HepG2 (cell line): Measurements from ENCODE around the gene PCSK7. TPM values are rescaled to one million over a fixed set of nuclear protein-coding genes. Genes with fewer than 3 reads are reported as not detected.

ENCODE experiments used
- ATAC-seq: fragments of 200-7000 bp; cut with Tn5 transposase; 3 replicates; pipeline ENCODE4 v1.9.1; 2020; ENCODE audit warnings: mild to moderate bottlenecking, moderate library complexity
- BruUV-seq: library from RNA; stranded (reverse); fragments of 400-500 nt; replicated peaks from 2 replicates; lab custom pipeline; 2021; lab: Mats Ljungman, UMichigan
- CTCF ChIA-PET: fragments of 300-600 bp; formaldehyde crosslinking; extraction: SDS; loops from one replicate; lab custom pipeline; 2021; ENCODE audit warnings: low total read pairs, inconsistent platforms, low intra/inter-chr PET ratio; lab: Yijun Ruan, JAX
- POLR2A ChIA-PET: fragments of 350-600 bp; sonication (Branson Sonifier 250); formaldehyde crosslinking; loops from one replicate; lab custom pipeline; 2020; ENCODE audit warnings: antibody characterized with exemption, inconsistent platforms; lab: Yijun Ruan, JAX
- DNase-seq: peaks from one replicate; pipeline ENCODE4 v3.0.0-alpha.2; 2015; ENCODE audit warnings: low spot score
- FAIRE-seq: peaks from 3 replicates; lab custom pipeline; 2011; peaks lifted over from hg19 to GRCh38; lab: Jason Lieb, UNC
- H2AFZ ChIP-seq: one replicate; pipeline ENCODE4 v1.6.1; 2011; ENCODE audit warnings: low read length, inconsistent platforms
- H3K27ac ChIP-seq: fragments of 300-600 bp; 3 replicates; pipeline ENCODE4 v1.8.0; 2011; ENCODE audit warnings: mixed run types, mild to moderate bottlenecking, mixed read lengths, low read length, inconsistent platforms; ENCODE audit not compliant: insufficient read depth; ENCODE audit errors: extremely low read length
- H3K27me3 ChIP-seq, 2 experiments: fragments of 200-600 bp in 1 of 2; 2 replicates in 1 of 2; 3 replicates in 1 of 2; pipeline versions ENCODE4 v1.6.0 to v1.8.0; 2011; ENCODE audit warnings: low read length in 2 of 2, mild to moderate bottlenecking in 2 of 2, moderate library complexity in 2 of 2, inconsistent platforms in 1 of 2; ENCODE audit not compliant: insufficient read depth in 2 of 2, control insufficient read depth in 1 of 2
- H3K36me3 ChIP-seq, 2 experiments: fragments of 200-600 bp in 1 of 2; replicated peaks in 1 of 2; 2 replicates in 1 of 2; 3 replicates in 1 of 2; pipeline versions ENCODE4 v1.5.1 to v1.8.0; 2011; ENCODE audit warnings: low read length in 2 of 2, inconsistent platforms in 1 of 2; ENCODE audit not compliant: insufficient read depth in 2 of 2, control insufficient read depth in 1 of 2
- H3K4me1 ChIP-seq: 2 replicates; pipeline ENCODE4 v1.5.1; 2012; ENCODE audit warnings: low read length, inconsistent platforms; ENCODE audit not compliant: insufficient read depth
- H3K4me2 ChIP-seq: 2 replicates; pipeline ENCODE4 v1.6.0; 2011; ENCODE audit warnings: low read depth, low read length, inconsistent platforms
- H3K4me3 ChIP-seq, 3 experiments: fragments of 200-600 bp in 1 of 3; sonication (generic), shearing (Covaris generic) in 1 of 3; replicated peaks in 1 of 3; 2 replicates each; pipeline ENCODE4 v1.5.1; 2011 to 2016; ENCODE audit warnings: low read length in 3 of 3, inconsistent platforms in 2 of 3, low read depth in 2 of 3, mild to moderate bottlenecking in 2 of 3, control low read depth in 1 of 3, mixed read lengths in 1 of 3; ENCODE audit not compliant: insufficient read depth in 1 of 3
- H3K79me2 ChIP-seq: one replicate; pipeline ENCODE4 v1.6.1; 2011; ENCODE audit warnings: low read length, inconsistent platforms; ENCODE audit not compliant: insufficient read depth
- H3K9ac ChIP-seq: 2 replicates; pipeline ENCODE4 v1.6.0; 2011; ENCODE audit warnings: mild to moderate bottlenecking, low read depth, low read length, inconsistent platforms; ENCODE audit not compliant: insufficient read depth
- H3K9me3 ChIP-seq: 2 replicates; pipeline ENCODE4 v1.5.1; 2012; ENCODE audit warnings: mild to moderate bottlenecking, low read length
- H4K20me1 ChIP-seq: 2 replicates; pipeline ENCODE4 v1.6.0; 2011; ENCODE audit warnings: inconsistent platforms, mild to moderate bottlenecking, low read length, moderate library complexity; ENCODE audit not compliant: insufficient read depth
- AGO1 ChIP-seq: fragments of 200-400 bp; formaldehyde crosslinking; IDR thresholded peaks from 2 replicates; pipeline ENCODE4 v1.6.1; 2017; ENCODE audit warnings: mild to moderate bottlenecking, low read depth, low read length, moderate library complexity; ENCODE audit not compliant: poor library complexity, severe bottlenecking
- GATA4 ChIP-seq: sonication (generic); IDR thresholded peaks from 2 replicates; pipeline ENCODE4 v1.6.1; 2016; ENCODE audit warnings: antibody characterized with exemption, low read depth, borderline replicate concordance
- GATAD1 ChIP-seq: IDR thresholded peaks from 2 replicates; pipeline ENCODE4 v1.6.1; 2016; ENCODE audit warnings: missing genetic modification reagents, missing compliant biosample characterization
- HDAC1 ChIP-seq: sonication (generic); formaldehyde crosslinking; IDR thresholded peaks from 2 replicates; pipeline ENCODE4 v1.5.1; 2020; ENCODE audit warnings: mild to moderate bottlenecking, missing genetic modification reagents
- MED13 ChIP-seq: sonication (generic); formaldehyde crosslinking; IDR thresholded peaks from 2 replicates; pipeline ENCODE4 v1.5.0; 2020; ENCODE audit warnings: missing genetic modification reagents
- MXI1 ChIP-seq: IDR thresholded peaks from 3 replicates; pipeline ENCODE4 v1.6.1; 2012; ENCODE audit warnings: low read depth, low read length, inconsistent platforms, borderline replicate concordance
- POLR2A ChIP-seq, 2 experiments: IDR thresholded peaks; 2 replicates each; pipeline ENCODE4 v1.6.1; 2011; ENCODE audit warnings: low read depth in 2 of 2, low read length in 2 of 2, mild to moderate bottlenecking in 1 of 2, moderate library complexity in 1 of 2; ENCODE audit not compliant: insufficient read depth in 1 of 2
- RXRA ChIP-seq: sonication (generic); formaldehyde crosslinking; IDR thresholded peaks from 2 replicates; pipeline ENCODE4 v1.5.1; 2020; ENCODE audit warnings: missing genetic modification reagents
- ZBTB38 ChIP-seq: sonication (generic); formaldehyde crosslinking; IDR thresholded peaks from 2 replicates; pipeline ENCODE4 v1.5.1; 2020; ENCODE audit warnings: mild to moderate bottlenecking, missing genetic modification reagents
- ZBTB42 ChIP-seq: sonication (generic); formaldehyde crosslinking; IDR thresholded peaks from 2 replicates; pipeline ENCODE4 v1.5.0; 2020; ENCODE audit warnings: mild to moderate bottlenecking, missing genetic modification reagents
- ZNF616 ChIP-seq: sonication (generic); formaldehyde crosslinking; IDR thresholded peaks from 2 replicates; pipeline ENCODE4 v1.5.0; 2020; ENCODE audit warnings: low read depth, mild to moderate bottlenecking, missing genetic modification reagents
- WGBS: methylation state at CpG from one replicate; pipeline ENCODE4 v1.1.6; 2017; ENCODE audit warnings: low lambda C conversion rate; 5-methylcytosine and 5-hydroxymethylcytosine counted together
- in situ Hi-C: cut with HindIII; loops from 2 replicates; pipeline ENCODE4 v1.10.0; 2017; ENCODE audit warnings: low pct_unique_long_range_greater_than_20kb; ENCODE audit not compliant: extremely low pct_ligation_motif_present
- intact Hi-C: fragments of 100-400 bp; cut with micrococcal nuclease; formaldehyde crosslinking; loops from one replicate; pipeline ENCODE4 v1.10.0; 2022; ENCODE audit not compliant: unreplicated experiment
- polyA plus RNA-seq, 8 experiments: library from polyadenylated mRNA; depleted of rRNA in 3 of 8; stranded (reverse) in 7 of 8; unstranded in 1 of 8; fragments of >200 nt; fragmentation: Illumina TruSeq in 4 of 8; extraction: Trizol in 4 of 8; gene quantifications; 2 replicates each; pipeline versions ENCODE4 v1.2.1 to v1.2.3, GENCODE V29; 2011 to 2016; ENCODE audit warnings: low read depth in 4 of 8, missing spikeins in 1 of 8, mixed read lengths in 1 of 8; ENCODE audit not compliant: insufficient read depth in 1 of 8
- total RNA-seq, 5 experiments: library from RNA; depleted of rRNA; stranded (reverse); fragments of >200 nt; fragmentation: Illumina TruSeq; extraction: Trizol; gene quantifications; 2 replicates each; pipeline ENCODE4 v1.2.3, GENCODE V29; 2016; ENCODE audit warnings: low read depth in 1 of 5
- TF ChIP-seq, protein P1 (sequence below): sonication (generic); formaldehyde crosslinking; IDR thresholded peaks from 2 replicates; pipeline ENCODE4 v1.4.0; 2020; ENCODE audit warnings: missing genetic modification reagents
- TF ChIP-seq, protein P2 (sequence below): sonication (generic); formaldehyde crosslinking; IDR thresholded peaks from 2 replicates; pipeline ENCODE4 v1.5.0; 2020; ENCODE audit warnings: mild to moderate bottlenecking, missing genetic modification reagents
- TF ChIP-seq, protein P3 (sequence below): sonication (generic); formaldehyde crosslinking; IDR thresholded peaks from 2 replicates; pipeline ENCODE4 v1.4.0; 2020; ENCODE audit warnings: missing genetic modification reagents

PCSK7 gene
- total and polyA plus RNA-seq, 2 of the 13 experiments (the other 11 are each of a cell fraction or from before 2014, with no cell fraction given): 13.4 to 13.8 TPM

DNA sequence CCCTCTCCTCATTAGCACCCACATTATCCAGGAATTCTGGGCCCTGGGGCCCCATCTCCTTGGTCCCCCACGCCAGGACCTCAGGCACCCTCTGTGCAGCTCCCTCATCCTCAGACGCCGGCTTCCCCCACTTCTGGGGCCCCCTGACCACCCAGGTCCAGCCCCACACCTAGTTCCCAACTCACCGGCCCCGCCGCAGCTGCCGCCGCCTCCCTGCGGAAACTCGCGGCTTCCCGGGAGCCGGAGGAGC is at the start of gene PCSK7 (continued):
- TF ChIP-seq POLR2A (IDR thresholded peaks at IDR 0.05; ENCODE audit: insufficient read depth in 1 of 2, low read depth in 2 of 2, low read length in 2 of 2) (peak in 1 of 2 experiments; percentile 46; a peak in 1 of 4 replicates), MED13 (CRISPR knock-in tag) (no peak), AGO1 (peak; percentile 13), RXRA (CRISPR knock-in tag) (peak; percentile 19; the same call in 1 of the 2 replicates), GATAD1 (CRISPR knock-in tag) (0 out of 2 replicates have a peak, but pooled peaks have one; percentile 45), HDAC1 (CRISPR knock-in tag) (peak; percentile 76)
- TF ChIP-seq, protein P1, sequence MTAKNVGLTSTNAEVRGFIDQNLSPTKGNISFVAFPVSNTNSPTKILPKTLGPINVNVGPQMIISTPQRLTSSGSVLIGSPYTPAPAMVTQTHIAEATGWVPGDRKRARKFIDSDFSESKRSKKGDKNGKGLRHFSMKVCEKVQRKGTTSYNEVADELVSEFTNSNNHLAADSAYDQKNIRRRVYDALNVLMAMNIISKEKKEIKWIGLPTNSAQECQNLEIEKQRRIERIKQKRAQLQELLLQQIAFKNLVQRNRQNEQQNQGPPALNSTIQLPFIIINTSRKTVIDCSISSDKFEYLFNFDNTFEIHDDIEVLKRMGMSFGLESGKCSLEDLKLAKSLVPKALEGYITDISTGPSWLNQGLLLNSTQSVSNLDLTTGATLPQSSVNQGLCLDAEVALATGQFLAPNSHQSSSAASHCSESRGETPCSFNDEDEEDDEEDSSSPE (CRISPR knock-in tag): no peak

DNA sequence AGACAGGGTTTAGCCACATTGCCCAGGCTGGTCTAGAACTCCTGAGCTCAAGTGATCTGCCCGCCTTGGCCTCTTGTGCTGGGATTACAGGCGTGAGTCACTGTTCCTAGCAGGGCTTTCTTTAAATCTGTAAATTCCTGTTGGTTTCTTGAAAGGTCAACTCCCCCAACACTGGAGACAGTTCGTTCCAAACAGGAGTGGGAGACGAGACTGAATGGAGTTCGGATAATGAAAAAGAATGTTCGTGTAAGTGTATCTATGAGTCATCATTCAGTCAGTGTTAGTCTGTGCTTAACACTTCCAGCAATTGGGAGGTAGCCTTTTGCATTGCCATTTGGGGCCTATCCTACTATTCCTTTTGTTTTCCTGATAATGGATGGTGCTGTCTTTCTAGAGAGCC is 49.3 kb upstream of the PCSK7 start:
- DNase-seq (no peak), ATAC-seq (no peak), FAIRE-seq (no peak)
- Histone ChIP-seq H3K9me3 (no peaks in the 10 kb centered on the region), H3K36me3 (peaks cover 11 to 39% of the 10 kb centered on the region in 2 experiments), H3K27ac (no peak overlapping the region), H4K20me1 (no peaks in the 10 kb centered on the region), H3K4me2 (no peak overlapping the region), H3K79me2 (no peaks in the 10 kb centered on the region), H3K9ac (no peak overlapping the region), H3K27me3 (no peaks in the 10 kb centered on the region), H2AFZ (no peak overlapping the region), H3K4me3 (no peak overlapping the region), H3K4me1 (peaks cover 4% of the 10 kb centered on the region)
- intact Hi-C loops (no loop called here), in situ Hi-C loops (no loop called here)
- no TSS peak for BruUV-seq
- WGBS: 93% methylated on average over 6 of the region's 6 CpGs
- POLR2A ChIA-PET: no interaction called here
- CTCF ChIA-PET: no interaction called here
- TF ChIP-seq ZBTB42 (CRISPR knock-in tag): no peak
- TF ChIP-seq ZNF616 (CRISPR knock-in tag): no peak
- TF ChIP-seq, protein P2, sequence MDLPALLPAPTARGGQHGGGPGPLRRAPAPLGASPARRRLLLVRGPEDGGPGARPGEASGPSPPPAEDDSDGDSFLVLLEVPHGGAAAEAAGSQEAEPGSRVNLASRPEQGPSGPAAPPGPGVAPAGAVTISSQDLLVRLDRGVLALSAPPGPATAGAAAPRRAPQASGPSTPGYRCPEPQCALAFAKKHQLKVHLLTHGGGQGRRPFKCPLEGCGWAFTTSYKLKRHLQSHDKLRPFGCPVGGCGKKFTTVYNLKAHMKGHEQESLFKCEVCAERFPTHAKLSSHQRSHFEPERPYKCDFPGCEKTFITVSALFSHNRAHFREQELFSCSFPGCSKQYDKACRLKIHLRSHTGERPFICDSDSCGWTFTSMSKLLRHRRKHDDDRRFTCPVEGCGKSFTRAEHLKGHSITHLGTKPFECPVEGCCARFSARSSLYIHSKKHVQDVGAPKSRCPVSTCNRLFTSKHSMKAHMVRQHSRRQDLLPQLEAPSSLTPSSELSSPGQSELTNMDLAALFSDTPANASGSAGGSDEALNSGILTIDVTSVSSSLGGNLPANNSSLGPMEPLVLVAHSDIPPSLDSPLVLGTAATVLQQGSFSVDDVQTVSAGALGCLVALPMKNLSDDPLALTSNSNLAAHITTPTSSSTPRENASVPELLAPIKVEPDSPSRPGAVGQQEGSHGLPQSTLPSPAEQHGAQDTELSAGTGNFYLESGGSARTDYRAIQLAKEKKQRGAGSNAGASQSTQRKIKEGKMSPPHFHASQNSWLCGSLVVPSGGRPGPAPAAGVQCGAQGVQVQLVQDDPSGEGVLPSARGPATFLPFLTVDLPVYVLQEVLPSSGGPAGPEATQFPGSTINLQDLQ (CRISPR knock-in tag): no peak
- TF ChIP-seq MXI1: no peak
- no peak for TF ChIP-seq GATA4
- no peak for TF ChIP-seq ZBTB38 (CRISPR knock-in tag)
- TF ChIP-seq, protein P3, sequence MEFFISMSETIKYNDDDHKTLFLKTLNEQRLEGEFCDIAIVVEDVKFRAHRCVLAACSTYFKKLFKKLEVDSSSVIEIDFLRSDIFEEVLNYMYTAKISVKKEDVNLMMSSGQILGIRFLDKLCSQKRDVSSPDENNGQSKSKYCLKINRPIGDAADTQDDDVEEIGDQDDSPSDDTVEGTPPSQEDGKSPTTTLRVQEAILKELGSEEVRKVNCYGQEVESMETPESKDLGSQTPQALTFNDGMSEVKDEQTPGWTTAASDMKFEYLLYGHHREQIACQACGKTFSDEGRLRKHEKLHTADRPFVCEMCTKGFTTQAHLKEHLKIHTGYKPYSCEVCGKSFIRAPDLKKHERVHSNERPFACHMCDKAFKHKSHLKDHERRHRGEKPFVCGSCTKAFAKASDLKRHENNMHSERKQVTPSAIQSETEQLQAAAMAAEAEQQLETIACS (CRISPR knock-in tag): no peak
